ENCODE measurements around the gene IGSF22.

IGSF22 gene

DNA sequence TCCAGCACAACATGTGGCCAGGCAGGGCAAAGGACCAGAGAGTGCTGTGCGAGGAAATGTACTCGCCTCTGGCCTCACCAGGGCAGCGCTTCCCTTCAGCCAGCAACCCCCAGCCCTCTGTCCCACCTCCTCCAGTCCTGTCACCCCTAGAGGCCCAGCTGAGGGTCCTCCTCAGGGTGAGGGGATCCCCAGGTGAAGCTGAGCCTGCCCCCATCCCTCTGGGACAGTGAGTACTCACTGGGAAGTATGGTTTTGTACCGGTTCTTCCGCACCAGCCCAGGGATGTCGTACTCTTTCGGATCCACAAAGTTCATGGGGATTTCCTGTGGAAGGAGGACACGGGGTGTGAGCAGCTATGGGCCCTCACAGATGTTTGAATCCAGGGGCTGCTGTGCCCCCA lies 11.7 kb upstream of the IGSF22 start:
- no peak overlapping the region for H3K27ac ChIP-seq (ENCODE audit: extremely low read depth, low read depth, low read length)
- H3K4me1 ChIP-seq (ENCODE audit: control insufficient read depth, insufficient read depth, low read length) = no peaks in the 10 kb centered on the region
- ChIA-PET CTCF (interaction anchor here (0.9 to 9.7 kb wide), 4 partner anchors 8 to 38 kb away, joined by 3 to 82 read pairs (median 4); no protein-coding TSS in a partner anchor), POLR2A (no interaction called here)
- H3K9me3 ChIP-seq (ENCODE audit: control insufficient read depth, insufficient read depth, low read depth, low read length) = no peaks in the 10 kb centered on the region
- no peaks in the 10 kb centered on the region for H3K36me3 ChIP-seq (ENCODE audit: control insufficient read depth in 2 of 2, insufficient read depth in 1 of 2, low read length in 2 of 2)
- no peak overlapping the region for H3K4me3 ChIP-seq (ENCODE audit: low read depth, low read length)
- TF ChIP-seq HOXA7 (CRISPR knock-in tag; IDR thresholded peaks at IDR 0.05; ENCODE audit: borderline replicate concordance) = no peak
- no peak for TF ChIP-seq IKZF3 (tag by site-specific recombination; IDR thresholded peaks at IDR 0.05)
- no peak for TF ChIP-seq ZNF366 (tag by site-specific recombination; conservative IDR thresholded peaks at IDR 0.05)
- no peak for TF ChIP-seq SCRT2 (tag by site-specific recombination; IDR thresholded peaks at IDR 0.05)
- no peak for TF ChIP-seq ZNF211 (tag by site-specific recombination; IDR thresholded peaks at IDR 0.05; ENCODE audit: low read depth)
- no peak for TF ChIP-seq ZNF670 (tag by site-specific recombination; IDR thresholded peaks at IDR 0.05; ENCODE audit: low read depth)
- no peak for TF ChIP-seq YY1 (tag by site-specific recombination; IDR thresholded peaks at IDR 0.05)
- TF ChIP-seq ZNF132 (tag by site-specific recombination; IDR thresholded peaks at IDR 0.05; ENCODE audit: borderline replicate concordance) = no peak
- TF ChIP-seq, protein P1, sequence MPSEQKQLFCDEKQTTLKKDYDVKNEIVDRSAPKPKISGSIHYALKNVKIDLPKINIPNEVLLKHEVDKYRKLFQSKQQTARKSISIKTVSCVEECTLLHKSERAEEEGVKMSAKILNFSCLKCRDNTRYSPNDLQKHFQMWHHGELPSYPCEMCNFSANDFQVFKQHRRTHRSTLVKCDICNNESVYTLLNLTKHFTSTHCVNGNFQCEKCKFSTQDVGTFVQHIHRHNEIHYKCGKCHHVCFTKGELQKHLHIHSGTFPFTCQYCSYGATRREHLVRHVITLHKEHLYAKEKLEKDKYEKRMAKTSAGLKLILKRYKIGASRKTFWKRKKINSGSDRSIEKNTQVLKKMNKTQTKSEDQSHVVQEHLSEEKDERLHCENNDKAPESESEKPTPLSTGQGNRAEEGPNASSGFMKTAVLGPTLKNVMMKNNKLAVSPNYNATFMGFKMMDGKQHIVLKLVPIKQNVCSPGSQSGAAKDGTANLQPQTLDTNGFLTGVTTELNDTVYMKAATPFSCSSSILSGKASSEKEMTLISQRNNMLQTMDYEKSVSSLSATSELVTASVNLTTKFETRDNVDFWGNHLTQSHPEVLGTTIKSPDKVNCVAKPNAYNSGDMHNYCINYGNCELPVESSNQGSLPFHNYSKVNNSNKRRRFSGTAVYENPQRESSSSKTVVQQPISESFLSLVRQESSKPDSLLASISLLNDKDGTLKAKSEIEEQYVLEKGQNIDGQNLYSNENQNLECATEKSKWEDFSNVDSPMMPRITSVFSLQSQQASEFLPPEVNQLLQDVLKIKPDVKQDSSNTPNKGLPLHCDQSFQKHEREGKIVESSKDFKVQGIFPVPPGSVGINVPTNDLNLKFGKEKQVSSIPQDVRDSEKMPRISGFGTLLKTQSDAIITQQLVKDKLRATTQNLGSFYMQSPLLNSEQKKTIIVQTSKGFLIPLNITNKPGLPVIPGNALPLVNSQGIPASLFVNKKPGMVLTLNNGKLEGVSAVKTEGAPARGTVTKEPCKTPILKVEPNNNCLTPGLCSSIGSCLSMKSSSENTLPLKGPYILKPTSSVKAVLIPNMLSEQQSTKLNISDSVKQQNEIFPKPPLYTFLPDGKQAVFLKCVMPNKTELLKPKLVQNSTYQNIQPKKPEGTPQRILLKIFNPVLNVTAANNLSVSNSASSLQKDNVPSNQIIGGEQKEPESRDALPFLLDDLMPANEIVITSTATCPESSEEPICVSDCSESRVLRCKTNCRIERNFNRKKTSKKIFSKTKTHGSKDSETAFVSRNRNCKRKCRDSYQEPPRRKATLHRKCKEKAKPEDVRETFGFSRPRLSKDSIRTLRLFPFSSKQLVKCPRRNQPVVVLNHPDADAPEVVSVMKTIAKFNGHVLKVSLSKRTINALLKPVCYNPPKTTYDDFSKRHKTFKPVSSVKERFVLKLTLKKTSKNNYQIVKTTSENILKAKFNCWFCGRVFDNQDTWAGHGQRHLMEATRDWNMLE (tag by site-specific recombination; conservative IDR thresholded peaks at IDR 0.05; ENCODE audit: low read depth) = no peak
- no peak for TF ChIP-seq ZNF121 (tag by site-specific recombination; IDR thresholded peaks at IDR 0.05)
- no peak for TF ChIP-seq KLF10 (tag by site-specific recombination; IDR thresholded peaks at IDR 0.05)
- no peak for TF ChIP-seq MYNN (tag by site-specific recombination; IDR thresholded peaks at IDR 0.05; ENCODE audit: borderline replicate concordance)
- no peak for TF ChIP-seq ZNF335 (tag by site-specific recombination; conservative IDR thresholded peaks at IDR 0.05)
- TF ChIP-seq ZNF112 (tag by site-specific recombination; IDR thresholded peaks at IDR 0.05) = no peak
- no peak for TF ChIP-seq ZNF266 (tag by site-specific recombination; IDR thresholded peaks at IDR 0.05; ENCODE audit: low read depth)
- TF ChIP-seq, protein P2, sequence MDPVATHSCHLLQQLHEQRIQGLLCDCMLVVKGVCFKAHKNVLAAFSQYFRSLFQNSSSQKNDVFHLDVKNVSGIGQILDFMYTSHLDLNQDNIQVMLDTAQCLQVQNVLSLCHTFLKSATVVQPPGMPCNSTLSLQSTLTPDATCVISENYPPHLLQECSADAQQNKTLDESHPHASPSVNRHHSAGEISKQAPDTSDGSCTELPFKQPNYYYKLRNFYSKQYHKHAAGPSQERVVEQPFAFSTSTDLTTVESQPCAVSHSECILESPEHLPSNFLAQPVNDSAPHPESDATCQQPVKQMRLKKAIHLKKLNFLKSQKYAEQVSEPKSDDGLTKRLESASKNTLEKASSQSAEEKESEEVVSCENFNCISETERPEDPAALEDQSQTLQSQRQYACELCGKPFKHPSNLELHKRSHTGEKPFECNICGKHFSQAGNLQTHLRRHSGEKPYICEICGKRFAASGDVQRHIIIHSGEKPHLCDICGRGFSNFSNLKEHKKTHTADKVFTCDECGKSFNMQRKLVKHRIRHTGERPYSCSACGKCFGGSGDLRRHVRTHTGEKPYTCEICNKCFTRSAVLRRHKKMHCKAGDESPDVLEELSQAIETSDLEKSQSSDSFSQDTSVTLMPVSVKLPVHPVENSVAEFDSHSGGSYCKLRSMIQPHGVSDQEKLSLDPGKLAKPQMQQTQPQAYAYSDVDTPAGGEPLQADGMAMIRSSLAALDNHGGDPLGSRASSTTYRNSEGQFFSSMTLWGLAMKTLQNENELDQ (tag by site-specific recombination; IDR thresholded peaks at IDR 0.05; ENCODE audit: low read depth) = no peak
- no peak for TF ChIP-seq GLI2 (tag by site-specific recombination; IDR thresholded peaks at IDR 0.05; ENCODE audit: borderline replicate concordance, low read depth)
- no peak for TF ChIP-seq ZBTB48 (tag by site-specific recombination; IDR thresholded peaks at IDR 0.05)
- TF ChIP-seq, protein P3, sequence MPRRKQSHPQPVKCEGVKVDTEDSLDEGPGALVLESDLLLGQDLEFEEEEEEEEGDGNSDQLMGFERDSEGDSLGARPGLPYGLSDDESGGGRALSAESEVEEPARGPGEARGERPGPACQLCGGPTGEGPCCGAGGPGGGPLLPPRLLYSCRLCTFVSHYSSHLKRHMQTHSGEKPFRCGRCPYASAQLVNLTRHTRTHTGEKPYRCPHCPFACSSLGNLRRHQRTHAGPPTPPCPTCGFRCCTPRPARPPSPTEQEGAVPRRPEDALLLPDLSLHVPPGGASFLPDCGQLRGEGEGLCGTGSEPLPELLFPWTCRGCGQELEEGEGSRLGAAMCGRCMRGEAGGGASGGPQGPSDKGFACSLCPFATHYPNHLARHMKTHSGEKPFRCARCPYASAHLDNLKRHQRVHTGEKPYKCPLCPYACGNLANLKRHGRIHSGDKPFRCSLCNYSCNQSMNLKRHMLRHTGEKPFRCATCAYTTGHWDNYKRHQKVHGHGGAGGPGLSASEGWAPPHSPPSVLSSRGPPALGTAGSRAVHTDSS (tag by site-specific recombination; IDR thresholded peaks at IDR 0.05) = no peak
